Psoas muscle (tissue), 8 donors: Measurements from ENCODE around the gene TMEM234. TPM values are rescaled to one million over a fixed set of nuclear protein-coding genes. Genes with fewer than 3 reads are reported as not detected.

ENCODE experiments used
- ATAC-seq, 4 donors: fragments of 200-7000 bp; cut with Tn5 transposase; one replicate each; pipeline ENCODE4 v1.9.1; 2020; ENCODE audit warnings: moderate library complexity in 3 of 4, mild to moderate bottlenecking in 2 of 4
- DNase-seq, 2 donors: peaks; one replicate each; pipeline ENCODE4 v3.0.0-alpha.2; 2020
- H3K27ac ChIP-seq: fragments of 200-600 bp; one replicate; pipeline ENCODE4 v1.8.0; 2022
- H3K27me3 ChIP-seq, 3 donors: fragments of 200-600 bp in 1 of 3; one replicate each; pipeline versions ENCODE4 v1.6.1 to v1.8.0; 2013 to 2022; ENCODE audit warnings: low read length in 2 of 3, mild to moderate bottlenecking in 2 of 3, moderate library complexity in 1 of 3; ENCODE audit not compliant: insufficient read depth in 3 of 3
- H3K36me3 ChIP-seq, 2 donors: fragments of 200-600 bp in 1 of 2; one replicate each; pipeline versions ENCODE4 v1.6.1 to v1.8.0; 2013 to 2022; ENCODE audit warnings: low read depth in 1 of 2, mild to moderate bottlenecking in 1 of 2, moderate library complexity in 1 of 2; ENCODE audit not compliant: insufficient read depth in 1 of 2
- H3K4me1 ChIP-seq: fragments of 200-600 bp; one replicate; pipeline ENCODE4 v1.8.0; 2022
- H3K4me3 ChIP-seq: fragments of 200-600 bp; one replicate; pipeline ENCODE4 v1.8.0; 2022; ENCODE audit warnings: mild to moderate bottlenecking
- H3K9me3 ChIP-seq: fragments of 200-600 bp; one replicate; pipeline ENCODE4 v1.8.0; 2022
- CTCF ChIP-seq: fragments of 200-600 bp; IDR thresholded peaks from one replicate; pipeline ENCODE4 v1.8.0; 2022; ENCODE audit warnings: antibody characterized with exemption
- WGBS, 3 donors: extraction: QIAGEN DNeasy Blood & Tissue Kit; methylation state at CpG; one replicate each; pipeline versions ENCODE4 v1.1.6 to v1.1.7; 2013; 5-methylcytosine and 5-hydroxymethylcytosine counted together
- intact Hi-C, 2 donors: fragments of 100-400 bp; cut with DNase I; formaldehyde crosslinking; loops; one replicate each; pipeline versions ENCODE4 v1.11.0 to v1.14.2; 2022
- polyA plus RNA-seq, 3 donors: library from polyadenylated mRNA; stranded (reverse); fragments of 200-250 nt; gene quantifications; one replicate each; pipeline ENCODE4 v1.2.3, GENCODE V29; 2013
- total RNA-seq, 4 donors: library from RNA; stranded (reverse); fragmentation: NEBNext Ultra II Directional in 2 of 4; extraction: Animal tissue kit (Norgen Biotek cat#: 25700) in 2 of 4; gene quantifications; one replicate each; pipeline versions ENCODE4 v1.2.1 to v1.2.4, GENCODE V29; 2021 to 2023
- donor health status: healthy with polysubstance abuse.
- donor health status: DM: no; HTN: no; CAD: no; lungs with moderate emphysema.
- donor health status: Bipolar disorder and iron deficiency.
- donor health status: healthy.
- donor health status: DM: yes; HTN: yes; CAD: no.
- donor health status: DM: no; HTN: no; CAD: no.
- donor health status: DM: no; HTN: no; CAD: no.
- donor health status: DM: yes; HTN: yes; CAD: no.

Gene TMEM234
- total and polyA plus RNA-seq, 7 donors, result 2.6 to 9.8 (median 5.7) TPM

DNA sequence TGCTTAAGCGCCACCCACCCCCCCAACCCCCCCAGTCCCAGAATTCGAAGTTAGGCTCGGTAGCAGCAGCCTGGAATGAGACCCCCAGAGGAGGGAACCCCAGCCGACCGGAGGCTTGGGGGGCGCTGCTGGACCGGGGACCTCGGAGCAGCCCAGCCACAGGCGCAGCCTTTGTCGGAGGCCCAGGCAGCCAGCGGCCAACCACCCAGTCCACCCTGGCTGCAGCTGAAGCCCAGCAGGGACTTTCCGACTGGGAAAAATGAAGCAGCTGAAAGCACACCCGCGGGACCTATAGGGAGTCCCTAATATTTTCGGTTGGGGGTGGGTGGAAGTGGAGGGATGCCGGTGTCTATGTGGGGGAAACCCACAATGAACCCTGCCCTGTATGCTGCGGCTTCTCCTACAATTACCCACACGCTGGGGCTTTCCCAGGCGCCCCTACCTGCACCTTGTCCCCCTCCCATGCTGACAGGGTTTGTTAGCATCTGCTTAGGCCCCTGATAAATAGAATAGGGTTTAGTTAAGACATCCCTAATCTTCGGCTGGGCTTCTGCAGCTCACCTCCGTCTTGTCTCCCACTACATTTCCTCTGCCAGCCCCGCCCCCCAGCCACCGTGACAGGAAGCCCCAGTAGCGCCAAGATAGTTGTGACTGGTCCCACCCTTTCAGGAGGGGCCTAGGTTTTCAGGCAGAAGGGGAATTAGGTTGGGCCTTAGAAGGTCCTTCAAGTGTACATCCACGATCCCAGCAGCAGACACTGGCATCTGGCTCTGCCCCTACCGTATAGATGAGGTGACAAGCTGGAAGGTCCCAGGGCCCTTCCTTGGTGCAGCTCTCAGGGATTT lies 20.9 kb downstream of the TMEM234 start:
- TF ChIP-seq CTCF, result no peak
- Histone ChIP-seq H3K4me1 (peaks cover 61% of the 10 kb centered on the region), H3K27me3 (no peaks in the 10 kb centered on the region), H3K9me3 (no peaks in the 10 kb centered on the region), H3K4me3 (peak overlapping the region; percentile 88), H3K27ac (peak overlapping the region; percentile 94), H3K36me3 (peaks cover 3 to 32% of the 10 kb centered on the region in 2 donors)
- peak; percentile 70 to 75 for DNase-seq
- ATAC-seq, result peak in 3 of 4 donors; percentile 35 to 36 (median 36)
- 1% methylated on average over 23 to 26 of the region's 26 CpGs for WGBS, 3 donors
- intact Hi-C loops, result no loop called here

GRCh38 chr1:32200226-32201010 lies 21.7 kb downstream of the TMEM234 start, which contains the start of gene CCDC28B:
Gene CCDC28B (plus strand): TSS chr1:32200595. CDS start chr1:32201936, 1,341 bp downstream.
- DNase-seq (peak; percentile 77 to 84), ATAC-seq (peak; percentile 49 to 73 (median 60))
- H3K36me3 ChIP-seq, result peaks cover 4 to 40% of the 10 kb centered on the region in 2 donors
- intact Hi-C loops, result no loop called here
- peaks cover 59% of the 10 kb centered on the region for H3K4me1 ChIP-seq
- TF ChIP-seq CTCF, result no peak
- 0 to 1% (median 0%) methylated on average over 34 of the region's 34 CpGs for WGBS, 3 donors
- H3K9me3 ChIP-seq, result no peaks in the 10 kb centered on the region
- H3K27me3 ChIP-seq, result no peaks in the 10 kb centered on the region
- peak within 1 kb of the TSS; percentile 94 for H3K27ac ChIP-seq
- H3K4me3 ChIP-seq, result peak within 1 kb of the TSS; percentile 88

GRCh38 chr1:32199717-32200072 lies 22.5 kb downstream of the TMEM234 start:
- peaks cover 54% of the 10 kb centered on the region for H3K4me1 ChIP-seq
- H3K36me3 ChIP-seq, result peaks cover 11 to 44% of the 10 kb centered on the region in 2 donors
- WGBS, 3 donors, result 8 to 17% (median 15%) methylated on average over 6 of the region's 6 CpGs
- peak; percentile 78 to 83 (median 82) for ATAC-seq
- DNase-seq, result peak; percentile 82 to 92
- H3K27ac ChIP-seq, result peak overlapping the region; percentile 94
- H3K4me3 ChIP-seq, result peak overlapping the region; percentile 88
- no peaks in the 10 kb centered on the region for H3K27me3 ChIP-seq
- H3K9me3 ChIP-seq, result no peaks in the 10 kb centered on the region
- TF ChIP-seq CTCF, result no peak
- intact Hi-C loops, result loop anchor here in 1 of 2 donors (2.0 kb wide), 1 partner anchor 19 kb away; no protein-coding TSS in a partner anchor

- ATAC-seq (no peak), DNase-seq (peak in 1 of 2 donors; percentile 35)
- intact Hi-C loops, result loop anchor here in 1 of 2 donors (2.0 kb wide), 1 partner anchor 18 kb away; no protein-coding TSS in a partner anchor
- 34 to 55% (median 40%) methylated on average over 4 of the region's 4 CpGs for WGBS, 3 donors
- Histone ChIP-seq H3K27me3 (no peaks in the 10 kb centered on the region), H3K4me1 (peaks cover 54% of the 10 kb centered on the region), H3K9me3 (no peaks in the 10 kb centered on the region), H3K27ac (peak overlapping the region; percentile 94), H3K4me3 (peak overlapping the region; percentile 88), H3K36me3 (peaks cover 14 to 47% of the 10 kb centered on the region in 2 donors)
- TF ChIP-seq CTCF, result no peak
These were observed 23.0 kb downstream of the TMEM234 start for GRCh38 chr1:32199043-32199716.
